NCI-H2227 (cell line): ENCODE results near the gene FOXI2.

Experiments
- DNase-seq: peaks from one replicate; lab custom pipeline; 2025; ENCODE audit not compliant: unreplicated experiment; lab: John Stamatoyannopoulos, UW

Gene FOXI2

DNA sequence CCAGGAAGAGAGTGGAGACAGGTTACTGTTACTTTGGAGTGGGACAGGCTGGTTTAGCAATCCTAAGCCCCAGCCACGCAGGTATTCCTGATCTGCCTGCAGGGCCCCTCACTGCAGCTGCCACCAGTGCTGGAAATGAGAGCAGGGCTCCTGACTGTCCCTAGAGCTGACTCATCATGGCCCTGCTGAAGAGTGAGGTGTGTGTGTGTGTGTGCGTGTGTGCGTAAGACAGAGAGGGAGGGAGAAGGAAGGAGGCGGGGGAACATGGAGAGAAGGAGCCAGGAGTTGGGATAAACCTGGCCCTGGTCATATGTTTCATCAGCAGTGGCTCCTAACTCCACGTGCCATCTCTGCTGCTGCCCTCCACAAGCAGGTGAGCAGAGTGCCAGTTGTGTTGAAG is 3.6 kb downstream of the FOXI2 start:
- DNase-seq = no peak

DNA sequence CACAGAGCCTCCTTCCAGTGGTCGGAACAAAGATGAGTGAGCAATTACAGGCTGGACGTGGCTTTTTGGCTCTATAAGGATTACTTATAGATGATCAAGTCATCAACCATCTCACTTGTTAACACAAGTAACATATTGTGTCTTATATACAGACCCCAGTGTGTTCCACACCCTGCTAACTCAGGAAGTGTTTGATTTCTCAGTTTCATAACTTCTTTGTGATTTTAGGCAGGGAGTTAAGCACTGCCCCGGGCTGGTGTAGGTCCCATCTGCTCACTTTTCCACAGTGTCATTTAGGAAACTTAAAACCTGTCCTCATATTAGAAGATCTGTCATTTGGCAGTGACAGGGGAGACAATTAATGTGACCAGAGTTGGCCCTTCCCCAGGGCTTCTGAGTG is 6.2 kb downstream of the FOXI2 start:
- DNase-seq = no peak

DNA sequence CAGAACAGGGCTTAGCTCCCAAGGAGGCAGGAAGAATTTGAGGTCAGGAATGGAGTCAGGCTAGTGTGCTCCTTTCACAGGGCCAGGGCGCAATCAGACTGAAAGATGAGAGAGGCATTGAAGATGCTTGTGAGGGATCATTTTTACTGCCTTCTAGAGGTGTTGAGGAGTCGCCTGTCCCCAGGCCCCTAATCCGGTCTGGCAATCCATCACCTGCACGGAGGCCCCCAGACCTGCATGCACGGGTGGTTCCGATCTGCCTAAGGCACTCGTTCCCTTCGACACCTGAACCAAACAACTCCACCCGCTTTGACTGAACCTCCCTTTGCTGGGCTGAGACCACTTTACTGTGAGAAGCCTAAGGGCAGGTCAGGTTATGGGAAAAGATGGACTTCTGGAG is 8.0 kb downstream of the FOXI2 start:
- no peak for DNase-seq

DNA sequence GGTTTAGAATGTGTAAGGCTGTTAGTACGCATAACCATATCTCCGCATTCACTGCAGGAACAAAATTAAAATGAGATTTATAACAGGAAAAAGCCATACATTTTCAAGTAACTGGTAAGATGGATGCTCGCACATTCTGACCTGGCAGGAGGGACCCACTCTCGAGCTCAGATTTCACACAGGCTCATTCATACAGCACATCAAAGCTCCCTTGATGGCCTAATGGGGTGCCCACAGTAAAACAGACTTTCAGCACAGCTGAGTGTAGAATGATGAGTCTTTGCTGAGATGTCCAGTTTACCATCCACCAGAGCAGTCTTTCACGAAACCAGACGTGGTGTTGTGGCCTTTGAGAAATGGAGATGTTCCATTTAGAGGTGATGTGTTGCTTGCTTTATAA is 8.9 kb downstream of the FOXI2 start:
- DNase-seq = no peak

DNA sequence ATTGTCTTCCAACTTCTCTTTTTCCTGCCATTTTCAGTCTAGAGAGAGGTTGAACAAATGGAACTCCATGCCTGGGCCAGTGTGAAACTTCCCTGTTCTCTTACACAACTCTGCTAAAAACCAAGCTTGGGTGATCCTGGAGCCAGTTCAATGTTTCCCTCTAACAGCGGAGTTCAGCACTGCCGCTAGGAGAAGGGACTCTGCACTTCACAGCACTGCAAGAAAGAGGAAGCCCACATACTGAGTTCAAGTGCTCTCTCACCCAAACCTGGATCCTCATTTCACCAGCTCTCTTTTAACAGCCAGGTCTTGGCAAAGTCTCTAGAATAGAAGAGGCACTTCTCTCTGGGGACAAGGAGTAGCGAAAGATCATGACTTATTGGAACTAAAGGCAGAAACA is 18.8 kb downstream of the FOXI2 start:
- no peak for DNase-seq

DNA sequence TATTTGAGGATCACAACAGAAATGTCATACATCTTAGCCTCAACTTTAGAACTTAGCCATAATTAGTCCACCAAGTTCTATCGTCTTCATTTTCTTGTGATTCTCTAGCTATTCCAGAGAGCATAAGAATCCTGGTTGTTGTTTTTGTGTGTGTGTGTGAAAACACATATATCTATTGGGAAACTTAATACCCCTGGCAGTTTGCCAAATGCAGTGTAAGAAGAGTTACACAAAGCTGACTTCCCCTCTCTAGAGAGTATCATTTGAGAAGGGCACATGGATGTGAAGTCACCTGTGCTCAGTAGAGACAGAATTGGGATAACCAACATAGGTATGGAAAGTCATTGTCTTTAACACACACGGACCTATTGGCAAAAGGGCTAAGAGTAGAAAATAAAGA is 19.3 kb downstream of the FOXI2 start:
- DNase-seq = no peak

DNA sequence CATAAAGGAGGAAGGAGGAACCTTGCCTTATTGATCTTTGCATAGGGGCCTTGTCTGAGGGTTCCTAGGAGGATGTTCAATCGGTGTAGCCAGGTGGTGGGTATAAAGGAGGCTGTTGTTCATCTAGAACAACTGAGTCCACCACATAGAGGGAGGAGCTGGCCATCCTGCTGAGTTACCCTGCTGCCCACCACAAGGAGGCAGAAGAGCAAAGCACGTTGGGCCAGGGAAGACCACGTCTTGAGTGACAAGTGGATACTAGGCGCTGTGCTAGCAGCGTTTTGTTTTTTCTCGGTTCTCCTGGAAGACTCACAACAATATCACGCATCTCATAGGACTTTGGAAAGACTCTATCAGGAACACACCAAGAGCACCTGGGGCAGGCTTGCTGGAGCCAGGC is 20.0 kb downstream of the FOXI2 start:
- DNase-seq = no peak

DNA sequence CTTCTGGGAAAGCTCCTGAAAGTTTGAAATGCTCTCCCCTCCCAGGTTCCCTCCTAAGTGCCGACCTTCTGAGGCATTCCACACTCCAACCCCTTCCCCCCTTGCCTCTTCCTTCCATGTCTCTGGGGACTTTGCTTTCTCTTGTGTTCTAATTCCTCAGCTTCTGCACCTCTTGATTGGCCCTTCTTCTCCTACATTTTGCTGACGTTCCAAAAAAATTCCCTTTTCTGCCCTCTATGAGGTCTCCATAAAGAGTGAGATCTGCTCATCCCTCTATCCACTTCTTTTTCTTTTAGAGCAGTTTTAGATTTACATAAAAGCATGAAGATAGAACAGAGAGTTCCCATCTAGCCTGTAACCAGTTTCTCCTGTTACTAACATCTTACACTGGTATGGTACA is 22.3 kb downstream of the FOXI2 start:
- no peak for DNase-seq

DNA sequence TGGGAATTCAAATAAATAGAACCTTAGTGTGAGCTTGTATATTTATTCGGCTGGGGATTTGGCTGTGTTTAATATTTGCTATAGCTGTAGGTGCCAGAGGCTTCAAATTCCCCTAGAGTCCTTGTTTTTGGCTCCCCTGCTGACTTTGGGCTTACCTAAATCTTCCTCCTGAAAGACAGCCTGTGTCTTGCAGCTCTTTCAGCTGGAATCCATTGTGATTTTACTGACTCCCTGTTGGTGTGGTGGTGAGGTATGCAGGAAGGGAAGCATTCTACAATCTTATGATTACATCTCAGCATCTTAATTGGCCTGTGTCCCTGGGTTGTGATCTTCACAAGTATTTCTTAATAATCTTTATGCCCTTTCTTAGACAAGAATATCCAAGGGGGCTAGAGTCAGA is 25.9 kb downstream of the FOXI2 start:
- DNase-seq = no peak

DNA sequence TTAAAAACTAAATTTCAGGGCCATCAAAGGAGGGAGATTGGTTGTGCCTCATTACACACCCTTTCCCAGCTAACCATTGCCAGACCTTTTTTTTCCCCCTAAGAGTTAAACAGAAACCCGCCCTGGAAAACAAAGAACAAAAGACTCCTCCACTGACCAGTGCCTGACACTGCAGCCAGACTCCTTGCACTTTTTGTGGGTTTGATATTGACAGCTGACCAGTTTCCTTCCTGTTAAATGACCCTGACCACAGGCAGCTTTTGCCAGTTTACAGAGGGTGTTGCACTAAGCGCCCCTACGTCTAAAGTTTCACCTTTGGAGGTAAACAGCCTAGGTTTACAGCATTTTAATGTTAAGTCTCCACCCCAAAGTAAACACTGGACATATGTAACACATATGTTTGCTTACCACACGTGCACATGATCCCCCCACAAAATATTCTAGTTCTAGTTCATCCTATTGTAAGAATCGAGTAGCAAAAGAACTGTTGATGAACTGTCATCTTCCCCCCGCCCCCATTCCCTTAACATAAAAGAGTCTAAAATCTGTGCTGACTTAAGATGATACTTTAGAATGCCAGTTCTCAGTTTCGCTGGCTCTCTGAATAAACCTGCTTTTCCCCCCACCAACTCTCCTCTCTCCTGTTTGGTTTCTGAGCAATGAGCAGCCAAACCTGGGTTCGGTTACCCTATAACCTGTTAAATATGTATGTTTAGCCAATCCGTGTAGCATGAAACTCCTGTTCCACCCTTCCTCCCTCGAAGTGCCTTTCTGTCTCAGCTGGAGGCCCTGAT is 38.0 kb downstream of the FOXI2 start:
- DNase-seq = no peak

DNA sequence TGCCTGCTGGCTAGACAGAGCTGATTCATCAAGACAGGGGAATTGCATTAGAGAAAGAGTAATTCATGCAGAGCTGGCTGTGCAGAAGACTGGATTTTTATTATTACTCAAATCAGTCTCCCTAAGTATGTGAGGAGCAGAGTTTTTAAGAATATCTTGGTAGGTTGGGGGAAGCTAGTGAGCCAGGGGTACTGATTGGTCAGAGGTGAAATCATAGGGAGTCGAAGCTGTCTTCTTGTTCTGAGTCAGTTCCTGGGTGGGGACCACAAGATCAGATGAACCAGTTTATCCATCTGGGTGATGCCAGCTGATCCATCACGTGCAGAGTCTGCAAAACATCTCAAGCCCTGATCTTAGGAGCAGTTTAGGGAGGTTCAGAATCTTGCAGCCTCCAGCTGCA is 39.8 kb downstream of the FOXI2 start:
- DNase-seq = no peak

DNA sequence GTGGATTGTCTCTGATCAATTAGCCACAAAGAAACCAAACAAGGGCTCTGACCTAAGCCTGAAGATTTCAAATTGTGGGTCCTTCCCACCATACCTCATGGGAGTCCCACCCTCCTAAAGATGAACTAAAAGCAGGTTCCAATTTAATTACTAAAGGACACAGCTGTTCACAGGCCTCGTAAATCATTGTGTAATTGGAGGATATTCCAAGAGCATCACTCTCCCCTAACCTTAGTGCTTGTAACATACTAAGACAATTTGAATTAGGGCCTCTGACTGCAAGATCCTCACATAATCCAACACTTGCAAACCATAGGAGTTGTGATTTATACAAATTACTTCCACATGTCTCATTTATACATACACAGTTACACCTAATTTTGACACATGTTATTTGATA is 44.4 kb downstream of the FOXI2 start:
- no peak for DNase-seq

DNA sequence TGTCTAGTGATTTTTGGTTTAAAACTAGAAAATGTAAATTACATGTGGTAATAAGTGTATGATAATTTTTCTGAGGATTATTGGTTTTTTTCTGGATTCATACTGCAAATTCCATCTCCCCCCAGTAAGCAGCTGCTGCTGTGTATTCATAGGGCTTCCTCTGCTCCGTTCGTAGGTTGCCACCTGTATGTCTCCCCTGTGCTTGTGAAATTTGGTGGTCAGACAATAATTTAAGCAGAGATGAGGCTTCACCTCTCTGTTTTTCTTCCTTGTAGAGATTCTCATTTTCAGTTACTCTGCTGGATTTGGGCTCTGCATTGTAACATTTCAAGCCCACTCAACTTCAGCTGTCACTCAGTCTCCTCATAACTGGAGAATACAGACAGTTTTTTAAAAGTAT is 50.9 kb downstream of the FOXI2 start:
- DNase-seq = no peak

DNA sequence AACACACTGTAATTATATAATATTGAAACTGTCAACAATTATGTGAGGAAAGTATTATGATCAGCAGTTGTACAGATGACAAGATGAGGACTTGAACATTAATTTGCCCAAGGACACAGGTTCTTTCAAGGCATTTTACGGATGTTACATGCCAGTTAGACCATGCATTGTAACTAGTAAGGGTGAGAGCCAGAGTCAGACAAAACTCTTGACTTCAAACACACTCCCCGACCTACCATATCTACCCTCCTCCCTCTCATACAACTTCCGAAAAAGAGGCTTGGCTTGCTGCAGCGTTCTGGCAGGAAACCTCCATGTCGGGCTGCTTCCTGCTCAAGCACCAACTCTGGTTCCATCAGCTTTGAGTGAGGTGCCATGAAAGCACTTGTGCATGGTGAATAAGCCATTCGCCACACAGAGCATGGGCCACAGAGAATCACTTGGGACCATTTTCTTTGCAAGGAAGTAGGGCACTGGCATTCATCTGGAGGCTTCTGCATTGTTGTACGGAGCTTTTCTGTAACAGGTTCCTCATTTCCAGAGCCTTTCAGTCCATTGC is 53.2 kb downstream of the FOXI2 start:
- DNase-seq = no peak
